Astrocyte of the spinal cord (primary cell): ENCODE measurements around the gene CYP4B1.

Source experiments
- DNase-seq: peaks from one replicate; pipeline ENCODE4 v3.0.0; 2011; ENCODE audit warnings: low read depth, low spot score
- H3K4me3 ChIP-seq: 2 replicates; pipeline ENCODE4 v1.5.1; 2011; ENCODE audit warnings: low read depth, mild to moderate bottlenecking, low read length, moderate library complexity
- in situ Hi-C: cut with HindIII; loops from 2 replicates; pipeline ENCODE4 v1.10.0; 2017; ENCODE audit warnings: low sequenced_read_pairs
- TF ChIP-seq, protein P1 (sequence below): IDR thresholded peaks from 2 replicates; pipeline ENCODE4 v1.5.1; 2012; ENCODE audit warnings: low read depth, mild to moderate bottlenecking, low read length, inconsistent platforms

The CYP4B1 gene

DNA sequence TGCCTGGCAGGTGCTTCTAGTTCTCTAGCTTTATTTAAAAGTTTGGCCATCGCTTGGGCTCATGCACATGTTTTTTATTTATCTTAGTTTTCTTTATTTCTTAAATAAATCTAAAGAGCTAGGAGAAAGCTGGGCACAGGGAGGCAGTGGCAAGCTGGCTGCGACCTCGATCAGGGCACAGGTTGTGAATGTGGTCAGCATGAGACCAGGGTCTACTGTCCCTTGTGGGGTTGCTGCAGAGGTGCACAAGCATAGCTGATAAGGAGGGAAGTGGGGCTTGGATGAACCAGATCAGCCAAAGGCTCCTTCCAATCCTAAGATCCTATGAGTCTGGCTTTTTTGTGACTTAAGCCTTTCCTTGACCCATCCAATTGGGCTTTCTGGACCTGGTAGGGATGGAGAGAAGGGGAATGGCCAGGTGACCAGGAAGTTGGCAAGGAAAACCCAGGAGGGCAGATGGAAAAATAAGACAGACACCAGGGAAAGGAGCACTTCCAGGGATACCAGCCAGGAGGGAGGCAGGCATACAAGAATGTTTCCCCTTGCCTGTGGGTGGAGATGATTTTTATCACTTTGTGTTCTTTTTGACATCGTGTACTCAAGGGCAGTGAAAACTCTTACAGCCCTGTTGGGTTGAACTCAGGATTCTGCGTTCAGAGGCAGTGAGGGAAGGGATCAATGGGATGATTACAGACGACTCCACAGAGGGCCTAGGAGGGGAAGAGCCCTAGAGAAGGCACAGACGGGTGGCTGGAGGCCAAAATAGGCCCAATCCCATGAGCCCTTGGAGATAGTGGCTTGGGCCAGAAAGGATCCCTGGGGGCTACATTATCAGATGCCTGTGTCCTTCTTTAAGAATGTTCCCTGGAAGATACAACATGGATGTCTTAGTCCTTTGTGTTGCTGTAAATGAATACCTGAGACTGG is 8.5 kb downstream of the CYP4B1 start:
- TF ChIP-seq, protein P1, sequence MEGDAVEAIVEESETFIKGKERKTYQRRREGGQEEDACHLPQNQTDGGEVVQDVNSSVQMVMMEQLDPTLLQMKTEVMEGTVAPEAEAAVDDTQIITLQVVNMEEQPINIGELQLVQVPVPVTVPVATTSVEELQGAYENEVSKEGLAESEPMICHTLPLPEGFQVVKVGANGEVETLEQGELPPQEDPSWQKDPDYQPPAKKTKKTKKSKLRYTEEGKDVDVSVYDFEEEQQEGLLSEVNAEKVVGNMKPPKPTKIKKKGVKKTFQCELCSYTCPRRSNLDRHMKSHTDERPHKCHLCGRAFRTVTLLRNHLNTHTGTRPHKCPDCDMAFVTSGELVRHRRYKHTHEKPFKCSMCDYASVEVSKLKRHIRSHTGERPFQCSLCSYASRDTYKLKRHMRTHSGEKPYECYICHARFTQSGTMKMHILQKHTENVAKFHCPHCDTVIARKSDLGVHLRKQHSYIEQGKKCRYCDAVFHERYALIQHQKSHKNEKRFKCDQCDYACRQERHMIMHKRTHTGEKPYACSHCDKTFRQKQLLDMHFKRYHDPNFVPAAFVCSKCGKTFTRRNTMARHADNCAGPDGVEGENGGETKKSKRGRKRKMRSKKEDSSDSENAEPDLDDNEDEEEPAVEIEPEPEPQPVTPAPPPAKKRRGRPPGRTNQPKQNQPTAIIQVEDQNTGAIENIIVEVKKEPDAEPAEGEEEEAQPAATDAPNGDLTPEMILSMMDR = no peak
- DNase-seq = no peak
- in situ Hi-C loops = no loop called here
- no peak overlapping the region for H3K4me3 ChIP-seq

DNA sequence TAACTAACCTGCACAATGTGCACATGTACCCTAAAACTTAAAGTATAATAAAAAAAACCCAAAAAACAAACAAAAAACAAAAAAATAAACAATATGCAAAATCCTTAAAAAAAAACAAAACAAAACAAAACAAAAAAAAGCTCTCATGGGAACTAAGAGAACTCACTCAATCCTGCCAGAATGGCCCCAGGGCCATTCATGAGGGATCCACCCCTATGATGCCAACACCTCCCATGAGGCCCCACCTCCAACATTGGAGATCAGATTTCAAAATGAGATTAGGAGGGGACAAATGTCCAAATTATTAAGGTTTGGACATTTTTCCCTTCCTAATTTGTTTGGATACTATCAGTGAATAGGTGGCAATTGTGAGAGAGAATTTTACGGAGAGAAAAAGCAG is 10.2 kb downstream of the CYP4B1 start:
- DNase-seq = no peak
- TF ChIP-seq, protein P1 = no peak

DNA sequence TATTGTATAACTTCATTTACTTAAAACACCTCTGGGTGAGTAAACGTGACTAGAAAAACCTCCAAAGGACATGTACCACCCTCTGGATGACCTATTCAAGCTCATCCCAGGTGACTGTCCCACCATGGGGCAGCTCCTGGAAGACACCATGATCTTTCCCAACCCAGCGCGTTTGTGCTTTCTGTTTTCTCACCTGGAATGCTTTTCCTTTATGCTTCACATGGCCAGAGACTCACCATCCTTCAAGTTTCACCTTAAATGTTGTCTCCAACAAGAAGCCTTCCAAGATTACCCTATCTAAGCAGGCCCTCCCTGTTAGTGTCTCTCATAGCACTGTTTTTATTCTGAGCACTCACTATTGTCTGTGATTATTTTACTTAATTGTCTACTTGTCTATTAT is 11.1 kb downstream of the CYP4B1 start:
- H3K4me3 ChIP-seq = no peak overlapping the region
- in situ Hi-C loops = no loop called here
- TF ChIP-seq, protein P1 = no peak
- DNase-seq = no peak

More for the DNA sequence above, 10.2 kb downstream of the CYP4B1 start:
- in situ Hi-C loops = no loop called here
- H3K4me3 ChIP-seq = no peak overlapping the region

DNA sequence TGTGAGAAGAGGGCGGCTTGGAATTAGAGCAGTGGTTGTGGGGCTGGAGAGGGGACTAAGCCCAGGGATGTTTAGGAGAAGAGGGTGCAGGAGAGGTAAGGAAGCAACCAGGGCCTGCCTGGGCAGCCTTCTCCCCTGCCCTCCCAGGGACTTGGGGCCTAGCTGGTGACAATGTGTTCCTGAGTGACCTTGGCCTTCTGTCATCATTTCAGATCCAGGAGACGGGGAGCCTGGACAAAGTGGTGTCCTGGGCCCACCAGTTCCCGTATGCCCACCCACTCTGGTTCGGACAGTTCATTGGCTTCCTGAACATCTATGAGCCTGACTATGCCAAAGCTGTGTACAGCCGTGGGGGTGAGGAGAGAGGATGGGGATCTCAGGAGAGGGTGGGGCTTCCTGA is 11.8 kb downstream of the CYP4B1 start:
- no peak overlapping the region for H3K4me3 ChIP-seq
- no peak for DNase-seq
- TF ChIP-seq, protein P1 = no peak
- in situ Hi-C loops = no loop called here

DNA sequence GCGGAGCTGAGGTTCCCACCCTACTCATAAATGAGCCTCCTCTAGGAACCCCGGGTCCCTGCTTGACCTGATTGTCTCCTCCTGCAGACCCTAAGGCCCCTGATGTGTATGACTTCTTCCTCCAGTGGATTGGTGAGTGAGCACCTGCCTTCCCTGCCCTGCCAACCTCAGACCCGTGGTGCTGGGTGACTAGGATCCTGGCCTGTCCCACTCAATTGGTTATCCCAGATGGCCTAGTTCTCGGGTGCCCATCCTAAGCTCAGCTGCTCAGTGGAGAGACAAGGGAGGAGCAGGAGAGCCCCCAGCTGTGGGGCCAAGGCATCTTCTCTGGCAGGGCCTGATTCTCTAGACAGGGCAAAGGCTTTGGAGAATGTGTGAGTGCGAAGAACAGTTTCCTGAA is 12.2 kb downstream of the CYP4B1 start:
- no peak for DNase-seq
- no peak overlapping the region for H3K4me3 ChIP-seq
- TF ChIP-seq, protein P1 = no peak
- in situ Hi-C loops = no loop called here

DNA sequence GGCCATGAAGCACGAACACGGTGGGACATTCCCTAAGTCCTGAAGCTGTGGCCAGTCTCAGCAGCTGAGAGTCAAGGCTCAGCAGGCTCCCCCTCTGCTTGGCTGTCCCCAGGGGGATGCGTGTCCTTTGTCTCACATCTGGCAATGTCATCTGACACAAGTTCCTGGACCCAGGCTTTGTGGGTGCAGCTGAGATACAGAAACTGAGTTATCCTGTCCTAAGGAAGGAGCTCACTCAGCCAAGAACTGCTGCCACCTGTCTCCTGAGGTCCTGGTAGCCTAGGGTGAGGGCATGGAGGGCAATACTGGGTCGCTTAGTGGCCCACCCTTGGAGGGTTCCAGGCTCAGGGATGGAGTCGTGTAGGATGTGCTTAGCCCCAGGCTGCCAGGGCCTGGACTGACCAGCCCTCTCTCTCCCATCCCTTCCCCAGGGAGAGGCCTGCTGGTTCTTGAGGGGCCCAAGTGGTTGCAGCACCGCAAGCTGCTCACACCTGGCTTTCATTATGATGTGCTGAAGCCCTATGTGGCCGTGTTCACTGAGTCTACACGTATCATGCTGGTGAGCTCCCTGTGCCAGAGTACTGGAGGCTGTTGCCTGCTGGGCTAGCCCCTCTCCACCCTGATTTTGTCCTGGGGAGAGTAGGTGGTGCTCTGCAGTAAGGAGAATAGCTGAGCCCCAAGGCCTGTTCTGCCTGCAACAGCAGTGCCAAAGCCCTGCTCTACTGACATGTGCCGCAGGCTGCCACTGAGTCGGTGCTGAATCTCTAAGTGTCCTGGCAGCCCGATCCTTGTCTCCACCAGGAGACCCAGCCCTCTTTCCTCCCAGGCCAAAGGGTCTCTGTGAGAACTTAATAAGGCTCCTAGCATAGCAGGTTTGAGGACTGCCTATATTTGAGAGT is 13.5 kb downstream of the CYP4B1 start:
- in situ Hi-C loops = no loop called here
- TF ChIP-seq, protein P1 = no peak
- H3K4me3 ChIP-seq = no peak overlapping the region
- DNase-seq = no peak
